GM12875 (cell line): ENCODE measurements around the gene E2F1.

ENCODE experiments used
- H3K4me3 ChIP-seq: one replicate; pipeline ENCODE4 v1.5.1; 2011; ENCODE audit warnings: low read depth, low read length, control low read depth
- CTCF ChIP-seq: IDR thresholded peaks from 2 replicates; pipeline ENCODE4 v1.5.1; 2011; ENCODE audit warnings: low read depth, mild to moderate bottlenecking, control low read depth, inconsistent platforms, low read length, moderate library complexity, borderline replicate concordance; ENCODE audit not compliant: insufficient read depth

E2F1 gene

DNA sequence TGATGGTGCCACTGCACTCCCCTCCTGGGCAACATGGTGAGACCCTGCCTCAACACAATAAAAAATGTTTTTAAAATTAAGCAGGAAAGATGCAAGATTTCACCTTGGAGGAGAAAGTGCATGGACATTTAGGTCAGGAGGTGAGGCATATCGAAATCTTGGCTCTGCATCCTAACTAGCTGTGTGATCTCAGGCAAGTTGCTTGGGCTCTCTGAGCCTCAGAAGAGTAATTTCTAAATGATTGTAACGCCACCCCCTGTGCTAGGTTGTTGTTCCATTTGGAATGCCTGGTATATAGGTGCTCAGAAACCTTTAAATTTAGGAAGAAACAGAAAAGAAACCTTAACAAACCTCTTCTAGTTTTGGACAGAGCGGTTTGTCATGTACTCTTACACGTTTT lies 60.0 kb downstream of the E2F1 start:
- H3K4me3 ChIP-seq, result no peak overlapping the region
- TF ChIP-seq CTCF, result no peak
